Stimulated activated naive CD8-positive, alpha-beta T cell treated with anti-CD3 and anti-CD28 coated beads, Interleukin-15, Interleukin-2, amounts not matched to agents 100 ng/mL and 50 ng/mL, for 24 hours (primary cell): ENCODE measurements around the gene AHDC1.

ENCODE experiments used
- H3K27ac Mint-ChIP-seq: one replicate; pipeline ENCODE4 v1.8.0; 2021; ENCODE audit warnings: mild to moderate bottlenecking, mixed read lengths
- H3K27me3 Mint-ChIP-seq: one replicate; pipeline ENCODE4 v1.8.0; 2021; ENCODE audit warnings: mixed read lengths
- H3K36me3 Mint-ChIP-seq: one replicate; pipeline ENCODE4 v1.8.0; 2021; ENCODE audit warnings: low read depth, mixed read lengths
- H3K4me1 Mint-ChIP-seq: one replicate; pipeline ENCODE4 v1.8.0; 2021; ENCODE audit warnings: low read depth, mixed read lengths
- H3K4me3 Mint-ChIP-seq: one replicate; pipeline ENCODE4 v1.8.0; 2021; ENCODE audit warnings: mild to moderate bottlenecking, mixed read lengths
- H3K9me3 Mint-ChIP-seq: one replicate; pipeline ENCODE4 v1.8.0; 2021; ENCODE audit warnings: mixed read lengths

Gene AHDC1

GRCh38 chr1:27609618-27610240 lies 5.8 kb upstream of the AHDC1 start:
- Mint-ChIP-seq H3K4me1 (peaks cover 36% of the 10 kb centered on the region), H3K36me3 (no peaks in the 10 kb centered on the region)

GRCh38 chr1:27609210-27609555 lies 5.2 kb upstream of the AHDC1 start:
- Mint-ChIP-seq H3K27me3 (no peaks in the 10 kb centered on the region), H3K4me1 (peaks cover 33% of the 10 kb centered on the region), H3K36me3 (no peaks in the 10 kb centered on the region), H3K27ac (no peak overlapping the region), H3K9me3 (no peaks in the 10 kb centered on the region), H3K4me3 (no peak overlapping the region)

More at GRCh38 chr1:27609618-27610240, 5.8 kb upstream of the AHDC1 start:
- no peaks in the 10 kb centered on the region for H3K27me3 Mint-ChIP-seq
- no peak overlapping the region for H3K4me3 Mint-ChIP-seq
- no peaks in the 10 kb centered on the region for H3K9me3 Mint-ChIP-seq
- H3K27ac Mint-ChIP-seq: no peak overlapping the region

- Mint-ChIP-seq H3K4me3 (no peak overlapping the region), H3K27ac (no peak overlapping the region), H3K9me3 (no peaks in the 10 kb centered on the region), H3K27me3 (no peaks in the 10 kb centered on the region), H3K4me1 (peaks cover 30% of the 10 kb centered on the region), H3K36me3 (no peaks in the 10 kb centered on the region)
Measured at GRCh38 chr1:27607239-27607804, 3.4 kb upstream of the AHDC1 start.

- no peaks in the 10 kb centered on the region for H3K9me3 Mint-ChIP-seq
- no peaks in the 10 kb centered on the region for H3K36me3 Mint-ChIP-seq
- no peak overlapping the region for H3K27ac Mint-ChIP-seq
Measured at GRCh38 chr1:27606708-27607238, 2.8 kb upstream of the AHDC1 start.

GRCh38 chr1:27605796-27606707 lies 2.1 kb upstream of the AHDC1 start:
- no peaks in the 10 kb centered on the region for H3K27me3 Mint-ChIP-seq
- no peak overlapping the region for H3K27ac Mint-ChIP-seq
- H3K4me3 Mint-ChIP-seq: no peak overlapping the region
- H3K9me3 Mint-ChIP-seq: no peaks in the 10 kb centered on the region
- peaks cover 32% of the 10 kb centered on the region for H3K4me1 Mint-ChIP-seq
- no peaks in the 10 kb centered on the region for H3K36me3 Mint-ChIP-seq

More at GRCh38 chr1:27606708-27607238, 2.8 kb upstream of the AHDC1 start:
- no peaks in the 10 kb centered on the region for H3K27me3 Mint-ChIP-seq
- H3K4me3 Mint-ChIP-seq: no peak overlapping the region
- peaks cover 33% of the 10 kb centered on the region for H3K4me1 Mint-ChIP-seq

- Mint-ChIP-seq H3K4me1 (peaks cover 29% of the 10 kb centered on the region), H3K36me3 (no peaks in the 10 kb centered on the region), H3K27ac (no peak overlapping the region), H3K27me3 (no peaks in the 10 kb centered on the region), H3K9me3 (no peaks in the 10 kb centered on the region), H3K4me3 (peak overlapping the region; percentile 45)
Measured at GRCh38 chr1:27605300-27605766, 1.4 kb upstream of the AHDC1 start.

- H3K9me3 Mint-ChIP-seq: no peaks in the 10 kb centered on the region
- peak overlapping the region; percentile 17 for H3K27ac Mint-ChIP-seq
- H3K4me3 Mint-ChIP-seq: peak overlapping the region; percentile 92
- H3K36me3 Mint-ChIP-seq: no peaks in the 10 kb centered on the region
- H3K27me3 Mint-ChIP-seq: no peaks in the 10 kb centered on the region
- peaks cover 29% of the 10 kb centered on the region for H3K4me1 Mint-ChIP-seq
Measured at GRCh38 chr1:27604579-27605299, 795 bp upstream of the AHDC1 start.

GRCh38 chr1:27603309-27603680 lies 649 bp downstream of the AHDC1 start:
- H3K27ac Mint-ChIP-seq: no peak overlapping the region
- H3K27me3 Mint-ChIP-seq: no peaks in the 10 kb centered on the region
- H3K4me3 Mint-ChIP-seq: peak overlapping the region; percentile 92
- no peaks in the 10 kb centered on the region for H3K9me3 Mint-ChIP-seq
- H3K36me3 Mint-ChIP-seq: no peaks in the 10 kb centered on the region
- peaks cover 29% of the 10 kb centered on the region for H3K4me1 Mint-ChIP-seq

- Mint-ChIP-seq H3K4me3 (peak overlapping the region; percentile 81), H3K27me3 (no peaks in the 10 kb centered on the region), H3K4me1 (peaks cover 27% of the 10 kb centered on the region), H3K9me3 (no peaks in the 10 kb centered on the region), H3K36me3 (no peaks in the 10 kb centered on the region), H3K27ac (no peak overlapping the region)
Measured at GRCh38 chr1:27602462-27603308, 1.3 kb downstream of the AHDC1 start.

GRCh38 chr1:27601771-27602461 lies 2.0 kb downstream of the AHDC1 start:
- no peaks in the 10 kb centered on the region for H3K36me3 Mint-ChIP-seq
- no peaks in the 10 kb centered on the region for H3K9me3 Mint-ChIP-seq
- H3K27me3 Mint-ChIP-seq: no peaks in the 10 kb centered on the region
- peaks cover 24% of the 10 kb centered on the region for H3K4me1 Mint-ChIP-seq
- H3K4me3 Mint-ChIP-seq: peak overlapping the region; percentile 81
- H3K27ac Mint-ChIP-seq: no peak overlapping the region

- Mint-ChIP-seq H3K4me3 (peak overlapping the region; percentile 52), H3K27me3 (no peaks in the 10 kb centered on the region), H3K36me3 (no peaks in the 10 kb centered on the region), H3K9me3 (no peaks in the 10 kb centered on the region), H3K27ac (no peak overlapping the region), H3K4me1 (peaks cover 18% of the 10 kb centered on the region)
Measured at GRCh38 chr1:27601321-27601770, 2.6 kb downstream of the AHDC1 start.

- H3K27me3 Mint-ChIP-seq: no peaks in the 10 kb centered on the region
- H3K4me3 Mint-ChIP-seq: peak overlapping the region; percentile 1
- peak overlapping the region; percentile 1 for H3K27ac Mint-ChIP-seq
- no peaks in the 10 kb centered on the region for H3K36me3 Mint-ChIP-seq
- no peaks in the 10 kb centered on the region for H3K9me3 Mint-ChIP-seq
- H3K4me1 Mint-ChIP-seq: peaks cover 13% of the 10 kb centered on the region
Measured at GRCh38 chr1:27600498-27601175, 3.3 kb downstream of the AHDC1 start.
